Vagina (tissue), 2 donors: ENCODE data around the gene AMOTL1.

ENCODE experiments used
- POLR2A ChIP-seq, 2 donors: fragments of 450-650 bp; IDR thresholded peaks; one replicate each; pipeline ENCODE4 v1.6.1; 2017; ENCODE audit warnings: antibody characterized with exemption in 2 of 2, mild to moderate bottlenecking in 2 of 2, moderate library complexity in 2 of 2
- POLR2AphosphoS5 ChIP-seq, 2 donors: sonication (generic); formaldehyde crosslinking; IDR thresholded peaks; one replicate each; pipeline ENCODE4 v1.9.0; 2017; ENCODE audit warnings: antibody characterized with exemption in 2 of 2, mild to moderate bottlenecking in 2 of 2, low read depth in 1 of 2; ENCODE audit not compliant: insufficient read depth in 1 of 2
- TF ChIP-seq, protein P1 (sequence below), 3 experiments: fragments of 450-650 bp in 2 of 3; fragments of 200-600 bp in 1 of 3; sonication (generic) in 1 of 3; IDR thresholded peaks; one replicate each; pipeline ENCODE4 v1.5.1; 2017 to 2019; ENCODE audit warnings: antibody characterized with exemption in 3 of 3, mild to moderate bottlenecking in 2 of 3, moderate library complexity in 2 of 3

DNA sequence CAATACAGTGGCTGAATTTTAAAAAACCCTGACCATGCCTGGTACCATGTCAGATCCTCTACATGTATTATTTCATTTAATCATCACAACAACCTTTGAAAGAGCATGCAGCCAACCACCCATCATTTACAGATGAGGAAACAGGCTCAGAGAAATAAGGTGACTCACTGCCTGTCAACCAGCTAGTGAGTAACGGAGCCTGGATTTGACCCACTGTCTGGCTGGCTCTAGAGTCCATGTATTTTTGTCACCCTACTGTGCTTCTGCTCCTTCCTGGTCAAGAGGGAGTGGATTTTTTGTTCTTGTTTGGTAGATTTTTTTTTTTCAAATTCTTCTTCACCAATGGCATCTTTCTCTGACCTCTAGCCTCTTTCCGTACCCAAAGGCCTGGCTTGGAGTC, 127.8 kb downstream of the AMOTL1 start:
- TF ChIP-seq, protein P1, sequence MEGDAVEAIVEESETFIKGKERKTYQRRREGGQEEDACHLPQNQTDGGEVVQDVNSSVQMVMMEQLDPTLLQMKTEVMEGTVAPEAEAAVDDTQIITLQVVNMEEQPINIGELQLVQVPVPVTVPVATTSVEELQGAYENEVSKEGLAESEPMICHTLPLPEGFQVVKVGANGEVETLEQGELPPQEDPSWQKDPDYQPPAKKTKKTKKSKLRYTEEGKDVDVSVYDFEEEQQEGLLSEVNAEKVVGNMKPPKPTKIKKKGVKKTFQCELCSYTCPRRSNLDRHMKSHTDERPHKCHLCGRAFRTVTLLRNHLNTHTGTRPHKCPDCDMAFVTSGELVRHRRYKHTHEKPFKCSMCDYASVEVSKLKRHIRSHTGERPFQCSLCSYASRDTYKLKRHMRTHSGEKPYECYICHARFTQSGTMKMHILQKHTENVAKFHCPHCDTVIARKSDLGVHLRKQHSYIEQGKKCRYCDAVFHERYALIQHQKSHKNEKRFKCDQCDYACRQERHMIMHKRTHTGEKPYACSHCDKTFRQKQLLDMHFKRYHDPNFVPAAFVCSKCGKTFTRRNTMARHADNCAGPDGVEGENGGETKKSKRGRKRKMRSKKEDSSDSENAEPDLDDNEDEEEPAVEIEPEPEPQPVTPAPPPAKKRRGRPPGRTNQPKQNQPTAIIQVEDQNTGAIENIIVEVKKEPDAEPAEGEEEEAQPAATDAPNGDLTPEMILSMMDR (IDR thresholded peaks at IDR 0.05), result no peak
- TF ChIP-seq POLR2A (IDR thresholded peaks at IDR 0.05) (no peak), POLR2AphosphoS5 (IDR thresholded peaks at IDR 0.05; ENCODE audit: insufficient read depth in 1 of 2, low read depth in 1 of 2) (no peak)
